Activated T-cell treated with anti-CD3 and anti-CD28 coated beads, Interleukin-2, amount 50 U/mL, for 4 hours (primary cell): ENCODE results near the gene XKR7. TPM values are rescaled to one million over a fixed set of nuclear protein-coding genes. Genes with fewer than 3 reads are reported as not detected.

ENCODE experiments used
- ATAC-seq, 2 donors: fragments of 200-7000 bp; cut with Tn5 transposase; one replicate each; pipeline ENCODE4 v1.10.0; 2021
- DNase-seq: peaks from one replicate; pipeline ENCODE4 v3.0.0-alpha.2; 2020
- H3K27me3 Mint-ChIP-seq: one replicate; pipeline ENCODE4 v1.8.0; 2021; ENCODE audit warnings: low read depth, mixed read lengths
- H3K36me3 Mint-ChIP-seq: one replicate; pipeline ENCODE4 v1.8.0; 2022; ENCODE audit warnings: mixed read lengths; ENCODE audit not compliant: insufficient read depth
- H3K4me1 Mint-ChIP-seq: one replicate; pipeline ENCODE4 v1.8.0; 2021; ENCODE audit warnings: low read depth, mixed read lengths
- H3K4me3 Mint-ChIP-seq: one replicate; pipeline ENCODE4 v1.8.0; 2021; ENCODE audit warnings: mild to moderate bottlenecking, moderate library complexity, mixed read lengths
- H3K9me3 Mint-ChIP-seq: one replicate; pipeline ENCODE4 v1.8.0; 2021; ENCODE audit warnings: mixed read lengths
- total RNA-seq, 3 donors: library from RNA; stranded (reverse); gene quantifications; one replicate each; pipeline ENCODE4 v1.2.1, GENCODE V29; 2021

The XKR7 gene
- total RNA-seq, 3 donors from 2014 or later = not detected

DNA sequence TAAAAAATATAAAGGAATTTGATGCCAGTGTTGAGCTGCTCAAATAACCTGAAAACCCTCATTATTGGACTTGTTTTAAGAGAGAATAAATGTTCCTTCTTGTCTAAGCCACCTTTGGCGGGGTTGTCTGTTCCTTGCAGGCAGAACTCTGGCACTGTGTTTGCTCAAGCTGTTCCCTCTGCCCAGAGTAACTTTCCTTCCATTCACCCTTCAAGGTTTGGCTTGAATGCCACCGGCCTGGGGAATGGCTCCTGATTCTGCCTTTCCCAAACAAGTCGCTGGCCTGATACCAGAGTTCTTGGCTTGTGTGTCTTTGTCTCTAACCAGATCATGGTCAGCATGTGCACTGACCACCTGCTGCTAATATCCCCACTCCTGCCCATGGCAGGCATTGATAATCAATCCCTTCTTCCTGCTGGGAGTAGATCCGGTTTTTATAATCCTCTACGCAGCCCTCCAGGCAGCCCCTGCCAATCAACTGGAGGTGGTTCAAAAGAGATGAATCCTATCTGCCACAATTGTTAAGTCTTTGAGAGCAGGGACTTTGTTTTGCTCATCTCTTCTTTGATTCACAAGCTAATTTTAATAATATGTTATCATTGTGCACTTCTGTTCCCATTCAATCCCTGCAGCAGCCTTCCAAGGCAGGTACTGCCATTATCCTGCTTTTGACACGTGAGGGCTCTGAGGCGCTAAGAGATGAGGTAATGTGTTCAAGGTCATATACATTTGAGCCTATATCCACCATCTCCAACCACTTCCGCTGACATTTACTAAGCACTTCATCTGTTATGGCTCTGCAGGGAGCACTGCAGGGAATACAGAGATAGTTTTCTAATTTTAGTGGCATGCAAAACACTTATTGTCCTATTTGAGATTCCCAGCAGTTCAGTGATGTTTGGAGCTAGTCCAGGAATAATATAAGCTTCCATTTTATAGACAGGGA lies 39.2 kb downstream of the XKR7 start:
- Mint-ChIP-seq H3K4me3 (no peak overlapping the region), H3K27me3 (no peaks in the 10 kb centered on the region), H3K36me3 (no peaks in the 10 kb centered on the region), H3K4me1 (no peaks in the 10 kb centered on the region), H3K9me3 (no peaks in the 10 kb centered on the region)
- ATAC-seq (no peak), DNase-seq (no peak)

DNA sequence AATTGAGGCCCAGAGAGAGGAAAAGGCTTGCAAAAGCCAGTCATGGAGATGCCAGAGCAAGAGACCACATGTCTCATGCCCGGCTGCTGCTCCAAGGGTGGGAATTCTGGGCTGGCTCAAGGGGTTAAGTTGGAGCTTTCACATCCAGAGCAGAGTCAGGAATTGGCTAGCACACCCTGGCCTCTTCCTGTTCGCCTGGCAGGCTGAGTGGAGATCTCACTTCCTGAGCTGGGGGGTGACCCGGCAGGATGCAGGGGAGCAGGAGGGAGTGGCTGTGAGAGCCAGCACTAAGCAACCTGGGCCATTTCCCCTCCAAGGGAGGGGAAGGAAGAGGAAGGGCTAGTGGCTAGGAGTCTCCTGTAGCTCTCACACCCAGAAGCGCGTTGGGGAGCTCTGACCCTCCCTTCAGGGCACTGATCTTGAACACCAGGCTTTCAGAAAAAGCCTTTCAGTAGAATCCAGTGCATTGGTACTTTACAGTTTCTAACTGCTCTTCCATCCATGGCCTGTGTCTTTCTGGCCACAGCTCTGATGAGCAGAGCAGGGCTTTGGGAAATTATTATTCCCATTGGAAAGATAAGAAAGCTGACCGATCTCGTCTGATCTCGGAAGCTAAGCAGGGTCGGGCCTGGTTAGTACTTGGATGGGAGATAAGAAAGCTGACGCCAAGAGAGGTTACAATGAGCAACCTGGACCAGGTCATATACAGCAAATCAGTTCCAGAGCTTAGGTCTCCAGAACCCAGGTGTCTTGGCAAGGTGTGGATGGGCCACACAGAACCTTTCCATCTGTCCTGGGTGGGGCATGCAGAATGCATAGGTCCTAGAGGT lies 40.1 kb downstream of the XKR7 start:
- H3K27me3 Mint-ChIP-seq = no peaks in the 10 kb centered on the region
- H3K36me3 Mint-ChIP-seq = no peaks in the 10 kb centered on the region
- H3K4me3 Mint-ChIP-seq = no peak overlapping the region
- no peaks in the 10 kb centered on the region for H3K4me1 Mint-ChIP-seq
- no peak for ATAC-seq
- no peaks in the 10 kb centered on the region for H3K9me3 Mint-ChIP-seq
- no peak for DNase-seq

DNA sequence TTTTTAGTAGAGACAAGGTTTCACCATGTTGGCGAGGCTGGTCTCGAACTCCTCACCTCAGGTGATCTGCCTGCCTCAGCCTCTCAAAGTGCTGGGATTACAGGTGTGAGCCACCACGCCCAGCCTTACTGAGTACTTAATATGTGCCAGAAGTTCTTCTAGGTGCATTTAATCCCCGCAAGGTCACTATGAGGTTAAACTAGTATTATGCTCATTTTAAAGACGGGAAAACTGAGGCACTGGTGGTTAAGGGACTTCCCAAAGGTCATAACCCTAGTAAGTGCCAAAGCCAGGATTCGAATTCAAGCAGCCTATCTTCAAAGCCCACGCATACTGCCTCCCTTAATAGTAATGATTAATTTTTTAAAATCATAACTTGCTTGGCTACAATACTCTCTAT lies 41.6 kb downstream of the XKR7 start:
- no peaks in the 10 kb centered on the region for H3K9me3 Mint-ChIP-seq
- H3K36me3 Mint-ChIP-seq = no peaks in the 10 kb centered on the region
- H3K4me3 Mint-ChIP-seq = no peak overlapping the region
- DNase-seq (no peak), ATAC-seq (no peak)
- H3K27me3 Mint-ChIP-seq = peaks cover 3% of the 10 kb centered on the region
- no peaks in the 10 kb centered on the region for H3K4me1 Mint-ChIP-seq

DNA sequence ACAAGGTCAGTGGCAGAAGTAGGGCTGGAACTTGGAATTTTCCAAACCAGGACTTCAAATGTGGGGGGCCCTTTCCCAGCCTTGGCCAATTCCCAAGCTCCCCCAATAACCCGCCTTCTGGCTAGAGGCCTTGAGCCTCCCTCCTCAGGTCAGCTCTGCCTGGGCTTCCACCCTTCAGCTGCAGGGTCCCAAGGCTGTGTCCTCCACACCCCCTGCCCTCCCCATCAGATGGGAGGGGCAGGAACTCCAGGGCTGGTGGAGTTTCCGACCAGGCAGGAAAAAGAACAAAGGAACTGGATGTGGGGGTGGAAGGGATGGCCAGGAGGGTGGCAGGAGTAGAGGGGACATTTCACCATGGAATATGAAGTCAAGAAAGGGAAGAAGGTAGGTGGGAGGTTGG lies 42.1 kb downstream of the XKR7 start, which contains the start of gene CCM2L:
Gene CCM2L, plus strand, starts transcription at position 338 of the 400 bp plus-strand sequence. Its CDS starts 17 bp downstream, at position 355.
- Mint-ChIP-seq H3K9me3 (no peaks in the 10 kb centered on the region), H3K36me3 (no peaks in the 10 kb centered on the region), H3K4me1 (no peaks in the 10 kb centered on the region), H3K27me3 (peaks cover 7% of the 10 kb centered on the region), H3K4me3 (no peak within 1 kb of the TSS)
- no peak for ATAC-seq
- no peak for DNase-seq

DNA sequence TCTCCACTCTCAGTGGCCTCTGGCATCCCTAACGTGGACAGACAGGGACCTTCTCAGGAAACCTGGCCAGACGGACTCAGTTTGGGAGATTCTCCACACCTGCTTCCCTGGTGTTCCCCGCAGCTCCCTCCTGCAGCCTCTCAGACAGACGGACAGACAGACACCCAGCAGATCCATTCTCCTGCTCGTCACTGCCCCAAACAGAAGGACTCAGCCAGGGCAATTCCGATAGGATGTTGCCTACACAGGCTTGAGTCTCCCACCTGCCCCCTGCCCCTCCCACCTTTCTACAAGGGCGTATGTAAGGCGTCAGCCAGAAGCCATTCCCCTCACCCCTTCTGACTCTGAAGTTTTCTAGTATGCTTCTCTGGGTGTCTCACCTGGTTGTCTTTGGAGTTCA lies 42.7 kb downstream of the XKR7 start:
- Mint-ChIP-seq H3K4me3 (no peak overlapping the region), H3K9me3 (no peaks in the 10 kb centered on the region), H3K36me3 (no peaks in the 10 kb centered on the region), H3K27me3 (peaks cover 13% of the 10 kb centered on the region), H3K4me1 (no peaks in the 10 kb centered on the region)
- no peak for DNase-seq
- ATAC-seq = no peak

DNA sequence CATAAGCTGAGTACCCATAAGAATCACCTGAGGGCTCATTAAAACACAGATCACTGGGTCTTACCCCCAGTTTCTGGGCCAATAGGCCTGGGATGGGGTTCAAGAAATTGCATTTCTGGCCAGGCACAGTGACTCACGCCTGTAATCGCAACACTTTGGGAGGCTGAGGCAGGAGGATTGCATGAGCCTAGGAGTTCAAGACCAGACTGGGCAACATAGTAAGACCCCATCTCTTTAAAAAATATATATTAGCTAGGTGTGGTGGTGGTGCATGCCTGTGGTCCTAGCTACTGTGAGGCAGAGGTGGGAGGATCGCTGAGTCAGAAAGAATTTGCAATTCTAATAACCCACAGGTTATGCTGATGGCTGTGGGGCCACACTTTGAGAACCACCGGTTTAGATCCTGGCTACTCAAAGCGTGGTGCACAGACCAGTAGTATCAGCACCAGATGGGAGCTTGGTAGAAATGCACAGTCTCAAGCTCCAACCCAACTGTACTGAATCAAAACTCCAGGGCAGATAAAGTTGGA lies 44.3 kb downstream of the XKR7 start:
- ATAC-seq (no peak), DNase-seq (no peak)
- H3K4me1 Mint-ChIP-seq = no peaks in the 10 kb centered on the region
- no peaks in the 10 kb centered on the region for H3K36me3 Mint-ChIP-seq
- H3K9me3 Mint-ChIP-seq = no peaks in the 10 kb centered on the region
- no peak overlapping the region for H3K4me3 Mint-ChIP-seq
- H3K27me3 Mint-ChIP-seq = peaks cover 26% of the 10 kb centered on the region

DNA sequence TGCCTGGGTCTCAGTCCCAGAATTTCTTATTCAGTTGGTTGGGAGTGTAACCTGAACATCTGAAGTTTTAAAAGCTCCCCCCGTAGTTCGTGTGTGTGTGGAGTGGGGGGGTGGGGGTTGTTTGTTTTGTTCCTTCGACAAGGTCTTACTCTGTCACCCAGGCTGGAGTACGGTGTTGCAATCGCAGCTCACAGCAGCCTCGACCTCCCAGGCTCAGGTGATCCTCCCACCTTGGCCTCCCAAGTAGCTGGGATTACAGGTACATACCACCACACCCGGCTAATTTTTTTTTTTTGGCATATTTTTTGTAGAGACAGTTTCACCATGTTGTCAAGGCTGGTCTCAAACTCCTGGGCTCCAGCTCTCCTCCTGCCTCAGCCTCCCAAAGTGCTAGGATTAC lies 45.4 kb downstream of the XKR7 start:
- H3K9me3 Mint-ChIP-seq = no peaks in the 10 kb centered on the region
- ATAC-seq (no peak), DNase-seq (no peak)
- H3K4me3 Mint-ChIP-seq = no peak overlapping the region
- H3K4me1 Mint-ChIP-seq = peaks cover 8% of the 10 kb centered on the region
- peaks cover 35% of the 10 kb centered on the region for H3K27me3 Mint-ChIP-seq
- H3K36me3 Mint-ChIP-seq = no peaks in the 10 kb centered on the region

DNA sequence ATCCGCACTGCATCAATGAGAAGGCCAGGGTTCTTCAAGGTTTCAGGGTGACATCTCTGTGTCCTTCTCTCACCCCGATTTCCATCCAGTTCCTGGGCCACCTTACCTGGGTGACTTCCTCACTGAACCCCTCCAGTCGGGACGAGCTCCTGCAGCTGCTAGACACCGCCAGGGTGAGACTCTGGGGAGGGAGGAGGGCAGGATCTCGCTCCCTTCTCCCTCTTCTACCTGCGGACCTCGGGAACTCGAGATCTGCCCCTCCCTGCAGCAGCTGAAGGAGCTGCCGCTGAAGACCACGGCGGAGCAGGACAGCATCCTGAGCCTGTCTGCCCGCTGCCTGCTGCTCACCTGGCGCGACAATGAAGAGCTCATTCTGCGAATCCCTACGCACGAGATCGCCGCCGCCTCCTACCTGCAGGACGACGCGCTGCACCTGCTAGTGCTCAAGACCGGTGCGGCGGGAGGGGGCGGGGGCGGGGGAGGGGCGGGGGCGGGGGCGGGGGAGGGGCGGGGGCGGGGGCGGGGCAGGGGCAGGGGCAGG lies 49.8 kb downstream of the XKR7 start:
- H3K36me3 Mint-ChIP-seq = no peaks in the 10 kb centered on the region
- peak overlapping the region; percentile 66 for H3K4me3 Mint-ChIP-seq
- DNase-seq = peak; percentile 35
- peaks cover 21% of the 10 kb centered on the region for H3K4me1 Mint-ChIP-seq
- ATAC-seq = peak; percentile 26 to 51
- peaks cover 71% of the 10 kb centered on the region for H3K27me3 Mint-ChIP-seq
- H3K9me3 Mint-ChIP-seq = no peaks in the 10 kb centered on the region

DNA sequence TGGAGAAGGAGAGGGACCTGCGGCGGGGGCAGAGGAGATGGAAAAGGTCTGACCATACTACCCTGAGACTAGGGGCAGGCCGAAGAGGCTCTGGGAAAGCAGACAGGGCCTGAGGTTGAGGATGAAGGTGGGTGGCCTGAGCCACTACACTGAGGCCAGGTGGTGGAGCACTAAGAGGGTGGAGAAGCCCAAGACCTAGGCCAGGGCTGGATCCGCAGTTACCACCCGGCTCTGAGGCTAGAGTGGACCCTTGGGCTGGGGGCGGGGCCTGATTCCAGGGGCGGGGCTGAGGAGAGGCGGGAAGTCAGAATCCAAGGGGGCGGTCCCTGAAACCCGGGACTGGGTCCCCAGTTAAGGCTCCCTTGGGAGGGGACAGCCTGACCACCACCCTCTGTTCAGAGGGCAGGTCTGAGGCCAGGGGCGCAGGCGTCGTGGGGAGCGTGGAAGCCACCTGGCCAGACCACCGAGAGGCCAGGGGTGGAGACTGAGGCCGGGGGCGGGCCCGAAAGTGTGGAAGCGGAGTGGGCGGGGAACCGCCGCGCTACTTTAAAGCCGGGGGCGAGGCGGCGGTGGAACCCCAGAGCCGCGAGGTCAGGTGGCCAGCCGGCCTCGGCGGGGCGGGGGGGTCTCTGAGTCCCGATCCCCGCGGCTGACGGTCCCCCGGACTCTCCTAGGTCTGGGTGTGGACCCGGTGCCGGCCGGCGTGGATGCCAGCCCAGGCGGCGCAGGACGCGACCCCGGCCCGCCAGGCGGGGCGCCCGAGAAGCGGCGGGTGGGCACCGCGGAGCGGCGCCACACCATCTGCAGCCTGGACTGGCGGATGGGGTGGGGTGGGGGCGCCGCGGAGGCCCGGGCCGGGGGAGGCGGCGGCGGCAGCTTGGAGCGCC lies 50.6 kb downstream of the XKR7 start:
- Mint-ChIP-seq H3K36me3 (no peaks in the 10 kb centered on the region), H3K9me3 (no peaks in the 10 kb centered on the region), H3K27me3 (peaks cover 78% of the 10 kb centered on the region), H3K4me1 (peaks cover 21% of the 10 kb centered on the region), H3K4me3 (peak overlapping the region; percentile 74)
- ATAC-seq (peak; percentile 62 to 64), DNase-seq (peak; percentile 38)

DNA sequence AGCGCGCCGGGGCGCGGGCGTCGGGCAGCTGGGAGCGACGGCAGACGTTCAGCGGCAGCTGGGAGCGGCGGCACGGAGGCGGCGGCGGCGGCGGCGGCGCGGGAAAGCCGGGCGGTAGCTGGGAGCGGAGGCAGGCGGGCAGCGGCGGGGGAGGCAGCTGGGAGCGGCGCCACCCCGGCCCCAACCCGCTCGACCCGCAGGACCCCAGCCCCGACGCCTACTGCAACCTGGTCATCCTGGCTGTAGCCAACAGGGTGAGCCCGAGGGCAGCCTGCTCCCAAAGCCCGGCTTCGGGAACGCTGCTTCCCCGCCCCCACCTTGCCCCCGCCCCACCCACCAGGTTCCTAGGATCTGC lies 51.2 kb downstream of the XKR7 start:
- peak in 1 of 2 donors; percentile 45 for ATAC-seq
- H3K9me3 Mint-ChIP-seq = no peaks in the 10 kb centered on the region
- peaks cover 84% of the 10 kb centered on the region for H3K27me3 Mint-ChIP-seq
- H3K4me1 Mint-ChIP-seq = peaks cover 21% of the 10 kb centered on the region
- H3K36me3 Mint-ChIP-seq = no peaks in the 10 kb centered on the region
- DNase-seq = no peak
- peak overlapping the region; percentile 79 for H3K4me3 Mint-ChIP-seq

DNA sequence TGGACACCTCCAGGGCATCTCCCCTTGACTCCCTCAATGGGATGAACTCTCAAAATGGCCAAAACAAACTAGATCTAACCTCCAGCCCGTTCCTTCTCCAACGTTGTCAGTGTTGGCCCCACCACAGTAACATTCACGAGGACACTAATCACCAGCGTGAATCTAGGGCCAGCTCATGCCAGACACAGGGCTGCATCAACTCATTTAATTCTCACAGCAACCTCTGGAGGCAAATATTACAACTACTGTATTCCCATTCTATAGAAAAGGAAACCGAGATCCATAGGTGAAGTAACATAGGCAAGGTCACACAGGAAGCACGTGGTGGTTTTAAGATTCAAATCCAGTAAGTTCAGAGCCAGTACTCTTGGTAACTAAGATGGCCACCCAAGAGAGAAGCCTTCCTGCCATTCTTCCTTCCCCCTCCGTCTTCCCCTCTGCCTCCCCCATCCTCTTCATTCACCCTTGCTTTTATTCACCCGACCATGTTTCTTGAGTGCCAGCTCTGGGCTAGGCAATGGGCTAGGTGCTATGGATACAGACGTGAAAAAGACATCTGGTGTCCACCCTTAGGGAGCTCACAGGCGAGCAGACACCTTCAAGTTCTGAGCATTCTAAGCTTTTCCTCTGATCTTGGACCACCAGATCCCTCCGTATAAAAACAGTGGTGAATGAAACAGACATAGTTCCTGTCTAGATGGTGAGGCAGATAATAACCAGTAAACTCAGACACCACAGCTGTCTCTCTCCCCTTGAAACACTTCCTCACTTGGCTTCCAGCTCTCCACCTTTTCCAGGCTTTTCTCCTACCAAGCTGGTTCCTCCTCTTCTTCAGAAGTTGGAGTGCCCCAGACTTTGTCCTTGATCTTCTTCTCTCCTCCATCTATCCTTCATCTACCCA lies 51.9 kb downstream of the XKR7 start:
- H3K4me3 Mint-ChIP-seq = peak overlapping the region; percentile 79

DNA sequence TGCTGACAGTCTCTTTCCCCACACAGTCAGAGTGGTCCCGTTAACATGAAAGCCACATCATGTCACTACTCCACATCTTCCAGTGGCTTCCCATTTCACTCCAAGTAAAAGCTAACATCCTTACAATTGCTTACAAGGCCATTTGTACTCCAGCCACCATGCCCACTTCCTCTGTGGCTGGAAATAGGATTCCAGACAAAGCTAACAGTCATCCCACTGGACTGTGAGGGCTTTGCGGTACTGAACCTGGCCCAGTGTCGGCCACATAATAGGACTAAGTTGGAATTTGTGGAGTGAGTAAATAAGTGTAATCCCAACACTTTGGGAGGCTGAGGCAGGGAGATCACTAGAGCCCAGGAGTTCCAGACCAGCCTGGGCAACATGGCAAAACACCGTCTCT lies 53.1 kb downstream of the XKR7 start:
- DNase-seq = no peak
- ATAC-seq = no peak
- Mint-ChIP-seq H3K27me3 (peaks cover 75% of the 10 kb centered on the region), H3K4me1 (peaks cover 21% of the 10 kb centered on the region), H3K4me3 (no peak overlapping the region), H3K36me3 (no peaks in the 10 kb centered on the region), H3K9me3 (no peaks in the 10 kb centered on the region)

More for the DNA sequence above, 51.9 kb downstream of the XKR7 start:
- H3K27me3 Mint-ChIP-seq = peaks cover 80% of the 10 kb centered on the region
- DNase-seq = no peak
- peaks cover 21% of the 10 kb centered on the region for H3K4me1 Mint-ChIP-seq
- H3K9me3 Mint-ChIP-seq = no peaks in the 10 kb centered on the region
- H3K36me3 Mint-ChIP-seq = no peaks in the 10 kb centered on the region
- ATAC-seq = no peak
